Panc1 (cell line): ENCODE measurements around the gene CDIP1.

ENCODE experiments used
- CTCF ChIP-seq: fragments of 450-650 bp; IDR thresholded peaks from 2 replicates; pipeline ENCODE4 v1.5.1; 2017; ENCODE audit warnings: mild to moderate bottlenecking
- POLR2AphosphoS5 ChIP-seq: IDR thresholded peaks from 2 replicates; pipeline ENCODE4 v1.6.1; 2012; ENCODE audit warnings: mild to moderate bottlenecking, low read depth, low read length, moderate library complexity
- SIN3A ChIP-seq: IDR thresholded peaks from 2 replicates; pipeline ENCODE4 v1.6.1; 2012; ENCODE audit warnings: low read depth, mild to moderate bottlenecking, low read length, moderate library complexity, borderline replicate concordance; ENCODE audit not compliant: insufficient read depth
- TCF7L2 ChIP-seq: IDR thresholded peaks from 2 replicates; pipeline ENCODE4 v1.6.1; 2011; ENCODE audit warnings: mild to moderate bottlenecking, low read depth, low read length, inconsistent platforms
- TF ChIP-seq, protein P1 (sequence below), 2 experiments: IDR thresholded peaks; 2 replicates each; pipeline ENCODE4 v1.6.1; 2011 to 2012; ENCODE audit warnings: low read depth in 2 of 2, control low read depth in 1 of 2, low read length in 1 of 2, mild to moderate bottlenecking in 1 of 2, moderate library complexity in 1 of 2; ENCODE audit not compliant: insufficient read depth in 1 of 2

- no peak for TF ChIP-seq CTCF
- no peak for TF ChIP-seq POLR2AphosphoS5
- TF ChIP-seq, protein P1, sequence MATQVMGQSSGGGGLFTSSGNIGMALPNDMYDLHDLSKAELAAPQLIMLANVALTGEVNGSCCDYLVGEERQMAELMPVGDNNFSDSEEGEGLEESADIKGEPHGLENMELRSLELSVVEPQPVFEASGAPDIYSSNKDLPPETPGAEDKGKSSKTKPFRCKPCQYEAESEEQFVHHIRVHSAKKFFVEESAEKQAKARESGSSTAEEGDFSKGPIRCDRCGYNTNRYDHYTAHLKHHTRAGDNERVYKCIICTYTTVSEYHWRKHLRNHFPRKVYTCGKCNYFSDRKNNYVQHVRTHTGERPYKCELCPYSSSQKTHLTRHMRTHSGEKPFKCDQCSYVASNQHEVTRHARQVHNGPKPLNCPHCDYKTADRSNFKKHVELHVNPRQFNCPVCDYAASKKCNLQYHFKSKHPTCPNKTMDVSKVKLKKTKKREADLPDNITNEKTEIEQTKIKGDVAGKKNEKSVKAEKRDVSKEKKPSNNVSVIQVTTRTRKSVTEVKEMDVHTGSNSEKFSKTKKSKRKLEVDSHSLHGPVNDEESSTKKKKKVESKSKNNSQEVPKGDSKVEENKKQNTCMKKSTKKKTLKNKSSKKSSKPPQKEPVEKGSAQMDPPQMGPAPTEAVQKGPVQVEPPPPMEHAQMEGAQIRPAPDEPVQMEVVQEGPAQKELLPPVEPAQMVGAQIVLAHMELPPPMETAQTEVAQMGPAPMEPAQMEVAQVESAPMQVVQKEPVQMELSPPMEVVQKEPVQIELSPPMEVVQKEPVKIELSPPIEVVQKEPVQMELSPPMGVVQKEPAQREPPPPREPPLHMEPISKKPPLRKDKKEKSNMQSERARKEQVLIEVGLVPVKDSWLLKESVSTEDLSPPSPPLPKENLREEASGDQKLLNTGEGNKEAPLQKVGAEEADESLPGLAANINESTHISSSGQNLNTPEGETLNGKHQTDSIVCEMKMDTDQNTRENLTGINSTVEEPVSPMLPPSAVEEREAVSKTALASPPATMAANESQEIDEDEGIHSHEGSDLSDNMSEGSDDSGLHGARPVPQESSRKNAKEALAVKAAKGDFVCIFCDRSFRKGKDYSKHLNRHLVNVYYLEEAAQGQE (IDR thresholded peaks at IDR 0.05; ENCODE audit: insufficient read depth in 1 of 2, low read depth in 2 of 2, low read length in 1 of 2) = no peak
- TF ChIP-seq SIN3A = no peak
- TF ChIP-seq TCF7L2 = no peak
These were observed 41.7 kb upstream of the CDIP1 start for GRCh38 chr16:4580250-4580649.
